ENCODE data around the gene PLCH2.

- TF ChIP-seq CTCF (conservative IDR thresholded peaks at IDR 0.05; ENCODE audit: low read depth, low read length) (no peak), EZH2 (IDR thresholded peaks at IDR 0.05; ENCODE audit: borderline replicate concordance, low read depth, low read length, poor library complexity, severe bottlenecking) (no peak)
Measured at GRCh38 chr1:2441746-2442145, 34.3 kb upstream of the PLCH2 start.

All from A673 (cell line).